HepG2 (cell line): Measurements from ENCODE around the gene TGM2.

Experiments used
- ATF2 ChIP-seq: sonication (generic); formaldehyde crosslinking; IDR thresholded peaks from 2 replicates; pipeline ENCODE4 v1.4.0; 2020; ENCODE audit warnings: missing genetic modification reagents
- CHD4 ChIP-seq: fragments of 200-600 bp; sonication (generic); IDR thresholded peaks from 2 replicates; pipeline ENCODE4 v1.7.0; 2017; ENCODE audit warnings: mild to moderate bottlenecking, low read length, borderline replicate concordance
- ELF1 ChIP-seq: sonication (generic); formaldehyde crosslinking; IDR thresholded peaks from 2 replicates; pipeline ENCODE4 v1.4.0; 2020; ENCODE audit warnings: missing genetic modification reagents
- ESRRA ChIP-seq: sonication (generic); formaldehyde crosslinking; IDR thresholded peaks from 2 replicates; pipeline ENCODE4 v1.5.1; 2020; ENCODE audit warnings: mild to moderate bottlenecking, low read depth, missing genetic modification reagents
- MIXL1 ChIP-seq: IDR thresholded peaks from 2 replicates; pipeline ENCODE4 v1.6.1; 2016
- MZF1 ChIP-seq: sonication (generic); formaldehyde crosslinking; IDR thresholded peaks from 2 replicates; pipeline ENCODE4 v1.8.1; 2023; ENCODE audit warnings: mild to moderate bottlenecking, missing genetic modification reagents, borderline replicate concordance
- TAF1 ChIP-seq: sonication (generic); formaldehyde crosslinking; IDR thresholded peaks from 2 replicates; pipeline ENCODE4 v1.4.0; 2020; ENCODE audit warnings: missing genetic modification reagents
- TP53 ChIP-seq: sonication (generic); formaldehyde crosslinking; conservative IDR thresholded peaks from 2 replicates; pipeline ENCODE4 v1.4.0; 2020; ENCODE audit warnings: missing genetic modification reagents
- ZFP36 ChIP-seq: fragments of 150-350 bp; IDR thresholded peaks from 2 replicates; pipeline ENCODE4 v1.6.1; 2018; ENCODE audit warnings: borderline replicate concordance, low read length, low read depth; ENCODE audit not compliant: partially characterized antibody
- TF ChIP-seq, protein P1 (sequence below): sonication (generic); formaldehyde crosslinking; conservative IDR thresholded peaks from 2 replicates; pipeline ENCODE4 v1.4.0; 2020; ENCODE audit warnings: missing genetic modification reagents
- TF ChIP-seq, protein P2 (sequence below): sonication (generic); formaldehyde crosslinking; IDR thresholded peaks from 2 replicates; pipeline ENCODE4 v1.5.0; 2020; ENCODE audit warnings: mild to moderate bottlenecking, missing genetic modification reagents, moderate library complexity
- TF ChIP-seq, protein P3 (sequence below): sonication (generic); formaldehyde crosslinking; IDR thresholded peaks from 2 replicates; pipeline ENCODE4 v1.5.0; 2020; ENCODE audit warnings: missing genetic modification reagents, mild to moderate bottlenecking, borderline replicate concordance

DNA sequence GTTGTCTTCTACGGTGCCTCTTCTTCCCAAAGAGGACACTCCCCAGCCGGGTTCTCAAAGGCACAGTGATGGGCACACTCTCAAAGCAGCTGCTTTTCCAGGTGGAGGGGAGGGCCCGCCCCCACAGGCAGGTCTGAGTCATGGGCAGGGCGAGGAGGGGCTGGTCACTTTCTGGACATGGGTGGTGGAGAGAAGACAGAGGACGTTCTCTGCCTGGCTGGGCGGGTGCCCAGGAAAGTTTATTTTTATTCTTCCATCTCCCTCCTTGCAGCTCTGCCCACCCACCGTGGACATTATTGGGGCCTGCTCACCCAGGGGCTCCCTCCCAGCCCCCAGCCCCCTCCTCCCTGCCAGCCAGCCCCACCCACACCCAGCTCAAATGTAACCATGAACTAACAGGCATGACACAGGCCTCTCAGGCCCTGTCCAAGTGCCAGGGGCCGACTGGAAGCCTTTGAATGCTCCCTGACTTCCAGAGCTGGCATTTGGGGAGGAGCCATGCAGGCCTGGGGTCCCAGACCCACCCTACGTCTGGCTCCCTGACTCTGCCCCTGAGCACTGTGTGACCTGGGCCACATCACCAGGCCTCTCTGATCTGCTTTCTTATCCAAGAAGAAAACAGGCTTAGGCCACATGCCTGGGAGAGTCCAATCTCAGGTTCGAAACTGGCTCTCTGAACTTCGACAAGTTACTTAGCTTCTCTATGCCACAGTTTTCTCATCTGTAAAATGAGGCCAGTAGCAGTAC is 8.0 kb downstream of the TGM2 start:
- TF ChIP-seq TAF1 (CRISPR knock-in tag) (no peak), ELF1 (CRISPR knock-in tag) (no peak), TP53 (CRISPR knock-in tag) (no peak), MZF1 (no peak), ATF2 (no peak), ZFP36 (no peak), CHD4 (no peak), MIXL1 (CRISPR knock-in tag) (no peak), ESRRA (no peak)
- TF ChIP-seq, protein P1, sequence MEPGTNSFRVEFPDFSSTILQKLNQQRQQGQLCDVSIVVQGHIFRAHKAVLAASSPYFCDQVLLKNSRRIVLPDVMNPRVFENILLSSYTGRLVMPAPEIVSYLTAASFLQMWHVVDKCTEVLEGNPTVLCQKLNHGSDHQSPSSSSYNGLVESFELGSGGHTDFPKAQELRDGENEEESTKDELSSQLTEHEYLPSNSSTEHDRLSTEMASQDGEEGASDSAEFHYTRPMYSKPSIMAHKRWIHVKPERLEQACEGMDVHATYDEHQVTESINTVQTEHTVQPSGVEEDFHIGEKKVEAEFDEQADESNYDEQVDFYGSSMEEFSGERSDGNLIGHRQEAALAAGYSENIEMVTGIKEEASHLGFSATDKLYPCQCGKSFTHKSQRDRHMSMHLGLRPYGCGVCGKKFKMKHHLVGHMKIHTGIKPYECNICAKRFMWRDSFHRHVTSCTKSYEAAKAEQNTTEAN (CRISPR knock-in tag) = no peak
- TF ChIP-seq, protein P2, sequence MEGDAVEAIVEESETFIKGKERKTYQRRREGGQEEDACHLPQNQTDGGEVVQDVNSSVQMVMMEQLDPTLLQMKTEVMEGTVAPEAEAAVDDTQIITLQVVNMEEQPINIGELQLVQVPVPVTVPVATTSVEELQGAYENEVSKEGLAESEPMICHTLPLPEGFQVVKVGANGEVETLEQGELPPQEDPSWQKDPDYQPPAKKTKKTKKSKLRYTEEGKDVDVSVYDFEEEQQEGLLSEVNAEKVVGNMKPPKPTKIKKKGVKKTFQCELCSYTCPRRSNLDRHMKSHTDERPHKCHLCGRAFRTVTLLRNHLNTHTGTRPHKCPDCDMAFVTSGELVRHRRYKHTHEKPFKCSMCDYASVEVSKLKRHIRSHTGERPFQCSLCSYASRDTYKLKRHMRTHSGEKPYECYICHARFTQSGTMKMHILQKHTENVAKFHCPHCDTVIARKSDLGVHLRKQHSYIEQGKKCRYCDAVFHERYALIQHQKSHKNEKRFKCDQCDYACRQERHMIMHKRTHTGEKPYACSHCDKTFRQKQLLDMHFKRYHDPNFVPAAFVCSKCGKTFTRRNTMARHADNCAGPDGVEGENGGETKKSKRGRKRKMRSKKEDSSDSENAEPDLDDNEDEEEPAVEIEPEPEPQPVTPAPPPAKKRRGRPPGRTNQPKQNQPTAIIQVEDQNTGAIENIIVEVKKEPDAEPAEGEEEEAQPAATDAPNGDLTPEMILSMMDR = no peak
- TF ChIP-seq, protein P3, sequence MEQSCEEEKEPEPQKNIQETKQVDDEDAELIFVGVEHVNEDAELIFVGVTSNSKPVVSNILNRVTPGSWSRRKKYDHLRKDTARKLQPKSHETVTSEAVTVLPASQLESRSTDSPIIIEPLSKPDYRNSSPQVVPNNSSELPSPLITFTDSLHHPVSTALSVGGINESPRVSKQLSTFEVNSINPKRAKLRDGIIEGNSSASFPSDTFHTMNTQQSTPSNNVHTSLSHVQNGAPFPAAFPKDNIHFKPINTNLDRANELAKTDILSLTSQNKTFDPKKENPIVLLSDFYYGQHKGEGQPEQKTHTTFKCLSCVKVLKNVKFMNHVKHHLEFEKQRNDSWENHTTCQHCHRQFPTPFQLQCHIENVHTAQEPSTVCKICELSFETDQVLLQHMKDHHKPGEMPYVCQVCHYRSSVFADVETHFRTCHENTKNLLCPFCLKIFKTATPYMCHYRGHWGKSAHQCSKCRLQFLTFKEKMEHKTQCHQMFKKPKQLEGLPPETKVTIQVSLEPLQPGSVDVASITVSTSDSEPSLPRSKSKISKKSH (CRISPR knock-in tag) = no peak
